Measurements from ENCODE around the gene ROS1.

GRCh38 chr6:117448011-117448410 lies 22.3 kb upstream of the ROS1 start:
- TF ChIP-seq SPI1 (IDR thresholded peaks at IDR 0.05; ENCODE audit: borderline replicate concordance, insufficient read depth, low read depth, low read length) (no peak), YY1 (IDR thresholded peaks at IDR 0.05; ENCODE audit: low read depth, low read length) (no peak), JUND (IDR thresholded peaks at IDR 0.05; ENCODE audit: low read depth, low read length) (no peak), USF2 (IDR thresholded peaks at IDR 0.05; ENCODE audit: borderline replicate concordance, low read depth, low read length) (no peak), ZBTB11 (CRISPR knock-in tag; IDR thresholded peaks at IDR 0.05) (no peak), POLR2A (IDR thresholded peaks at IDR 0.05; ENCODE audit: low read depth, low read length) (no peak), CTCF (IDR thresholded peaks at IDR 0.05 in 2 of 3, conservative IDR thresholded peaks at IDR 0.05 in 1 of 3; ENCODE audit: control insufficient read depth in 2 of 3, extremely low read depth in 1 of 3, insufficient read depth in 1 of 3, low read depth in 3 of 3, low read length in 3 of 3) (no peak), POLR2AphosphoS5 (IDR thresholded peaks at IDR 0.05; ENCODE audit: low read length) (no peak), CHD1 (IDR thresholded peaks at IDR 0.05; ENCODE audit: low read depth, low read length) (no peak)

Measured in GM12878 (cell line).